Mesendoderm (in vitro differentiated cells): ENCODE measurements around the gene RHEX.

ENCODE experiments used
- DNase-seq: peaks from one replicate; pipeline ENCODE4 v3.0.0; 2013
- H2AK5ac ChIP-seq: 2 replicates; pipeline ENCODE4 v1.6.1; 2013; ENCODE audit warnings: low read length, inconsistent platforms
- H2BK120ac ChIP-seq: 2 replicates; pipeline ENCODE4 v1.6.1; 2013; ENCODE audit warnings: low read depth, mild to moderate bottlenecking, low read length, moderate library complexity, mixed read lengths
- H2BK15ac ChIP-seq: replicated peaks from 2 replicates; pipeline ENCODE4 v1.6.1; 2013; ENCODE audit warnings: low read depth, mild to moderate bottlenecking, moderate library complexity
- H2BK5ac ChIP-seq: 2 replicates; pipeline ENCODE4 v1.6.1; 2013; ENCODE audit warnings: low read length, inconsistent platforms
- H3K18ac ChIP-seq: 2 replicates; pipeline ENCODE4 v1.6.1; 2013; ENCODE audit warnings: mild to moderate bottlenecking, low read length, mixed read lengths
- H3K23ac ChIP-seq: one replicate; pipeline ENCODE4 v1.6.1; 2013; ENCODE audit warnings: low read length
- H3K27ac ChIP-seq: 2 replicates; pipeline ENCODE4 v1.5.1; 2013; ENCODE audit warnings: low read depth, mild to moderate bottlenecking, inconsistent platforms, low read length, moderate library complexity
- H3K27me3 ChIP-seq: 2 replicates; pipeline ENCODE4 v1.6.1; 2013; ENCODE audit warnings: low read length, control low read depth, mild to moderate bottlenecking, inconsistent platforms; ENCODE audit not compliant: insufficient read depth, poor library complexity
- H3K36me3 ChIP-seq: 2 replicates; pipeline ENCODE4 v1.6.1; 2013; ENCODE audit warnings: low read length, inconsistent platforms; ENCODE audit not compliant: control insufficient read depth, insufficient read depth
- H3K4ac ChIP-seq: one replicate; pipeline ENCODE4 v1.6.1; 2013; ENCODE audit warnings: low read depth, mild to moderate bottlenecking, low read length, moderate library complexity
- H3K4me1 ChIP-seq: 2 replicates; pipeline ENCODE4 v1.6.1; 2013; ENCODE audit warnings: low read depth, low read length, inconsistent platforms; ENCODE audit not compliant: control insufficient read depth
- H3K4me2 ChIP-seq: 2 replicates; pipeline ENCODE4 v1.6.1; 2013; ENCODE audit warnings: low read length
- H3K4me3 ChIP-seq: 2 replicates; pipeline ENCODE4 v1.5.1; 2013; ENCODE audit warnings: mild to moderate bottlenecking, low read length
- H3K56ac ChIP-seq: one replicate; pipeline ENCODE4 v1.6.1; 2013; ENCODE audit warnings: low read length
- H3K79me1 ChIP-seq: 2 replicates; pipeline ENCODE4 v1.6.1; 2013; ENCODE audit warnings: low read length, inconsistent platforms
- H3K79me2 ChIP-seq: 2 replicates; pipeline ENCODE4 v1.6.1; 2013; ENCODE audit warnings: mild to moderate bottlenecking, low read length; ENCODE audit not compliant: control insufficient read depth, insufficient read depth
- H3K9ac ChIP-seq: 2 replicates; pipeline ENCODE4 v1.6.1; 2013; ENCODE audit warnings: low read length, inconsistent platforms
- H4K5ac ChIP-seq: one replicate; pipeline ENCODE4 v1.6.1; 2013; ENCODE audit warnings: low read length
- H4K8ac ChIP-seq: one replicate; pipeline ENCODE4 v1.6.1; 2013; ENCODE audit warnings: low read depth, mild to moderate bottlenecking, control low read depth, low read length, moderate library complexity
- WGBS: extraction: QIAGEN DNeasy Blood & Tissue Kit; methylation state at CpG from one replicate; pipeline ENCODE4 v1.1.7; 2013; ENCODE audit warnings: low lambda C conversion rate, missing lambda C conversion rate; ENCODE audit not compliant: insufficient coverage; ENCODE audit errors: extremely low coverage; 5-methylcytosine and 5-hydroxymethylcytosine counted together

RHEX gene

DNA sequence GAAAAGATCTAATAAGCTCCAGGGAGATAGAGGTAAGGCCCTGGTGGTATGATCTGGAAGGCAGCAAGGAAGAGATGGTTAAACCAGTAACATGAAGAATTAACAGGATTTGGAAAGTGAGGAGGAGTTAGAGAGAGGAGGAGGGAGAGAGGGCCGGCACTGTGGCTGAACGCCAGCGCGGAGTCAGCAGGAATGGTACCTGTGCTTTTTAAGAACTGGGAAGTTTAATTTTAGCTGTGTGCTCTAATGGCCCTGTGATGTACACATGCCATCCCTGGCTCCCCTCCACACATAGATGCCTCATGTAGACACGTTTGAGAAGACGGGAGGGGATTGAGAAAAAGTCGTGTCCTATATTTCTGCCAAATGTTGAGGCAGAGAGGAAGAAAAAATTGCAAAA is 78.1 kb downstream of the RHEX start:
- Histone ChIP-seq H3K79me2 (no peaks in the 10 kb centered on the region), H3K4me2 (no peak overlapping the region), H2BK15ac (no peak overlapping the region), H3K9ac (no peak overlapping the region), H4K5ac (no peak overlapping the region), H2BK5ac (no peak overlapping the region), H3K4me1 (no peaks in the 10 kb centered on the region), H3K4me3 (no peak overlapping the region), H3K18ac (no peak overlapping the region), H3K23ac (no peak overlapping the region), H4K8ac (no peak overlapping the region), H3K27ac (no peak overlapping the region), H2BK120ac (no peak overlapping the region), H2AK5ac (no peak overlapping the region), H3K56ac (no peak overlapping the region), H3K4ac (no peak overlapping the region), H3K27me3 (no peaks in the 10 kb centered on the region), H3K36me3 (no peaks in the 10 kb centered on the region), H3K79me1 (no peaks in the 10 kb centered on the region)
- DNase-seq: no peak
- no CpG with 5 or more reads among the region's 7 CpGs for WGBS

DNA sequence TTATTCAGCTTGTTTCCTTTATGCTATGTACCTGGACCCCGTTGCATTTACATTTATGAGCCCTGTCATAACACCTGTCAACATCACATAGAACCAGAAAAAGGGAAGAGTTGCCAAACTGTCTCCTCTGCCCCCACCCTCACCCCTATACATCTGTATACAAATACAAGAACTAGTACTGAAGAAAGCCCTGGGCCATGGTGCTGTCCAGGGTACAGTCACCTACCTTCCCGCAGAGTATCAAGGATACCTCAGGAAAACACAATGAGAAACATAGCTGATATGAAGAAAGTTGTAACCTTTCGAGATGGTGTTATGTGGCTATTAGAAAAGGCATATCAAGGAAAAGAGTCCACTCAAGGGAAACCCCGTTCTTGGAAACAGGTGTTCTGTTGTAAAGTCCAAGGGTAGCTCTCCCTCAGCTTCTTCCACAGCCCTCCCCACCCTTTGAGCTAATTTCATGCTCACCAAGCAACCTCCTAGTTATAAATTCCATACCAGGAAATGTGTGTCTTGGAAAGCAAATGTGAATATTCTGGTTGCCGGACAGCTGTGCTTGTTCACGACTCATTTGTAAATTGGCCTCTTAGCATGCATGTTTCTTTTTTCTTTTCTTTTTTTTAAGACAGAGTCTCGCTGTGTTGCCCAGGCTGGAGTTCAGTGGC is 80.9 kb downstream of the RHEX start:
- no peaks in the 10 kb centered on the region for H3K4me1 ChIP-seq
- no peak overlapping the region for H2AK5ac ChIP-seq
- no peak for DNase-seq
- H4K5ac ChIP-seq: no peak overlapping the region
- no peak overlapping the region for H3K27ac ChIP-seq
- no peak overlapping the region for H3K9ac ChIP-seq
- H3K4me3 ChIP-seq: no peak overlapping the region
- H3K36me3 ChIP-seq: no peaks in the 10 kb centered on the region
- no peak overlapping the region for H3K18ac ChIP-seq
- H3K79me1 ChIP-seq: no peaks in the 10 kb centered on the region
- H2BK5ac ChIP-seq: no peak overlapping the region
- no peaks in the 10 kb centered on the region for H3K27me3 ChIP-seq
- no peak overlapping the region for H2BK120ac ChIP-seq
- H3K56ac ChIP-seq: no peak overlapping the region
- no peak overlapping the region for H3K23ac ChIP-seq
- H3K79me2 ChIP-seq: no peaks in the 10 kb centered on the region
- H3K4ac ChIP-seq: no peak overlapping the region
- no CpG with 5 or more reads among the region's 7 CpGs for WGBS
- H3K4me2 ChIP-seq: no peak overlapping the region
- no peak overlapping the region for H4K8ac ChIP-seq
- H2BK15ac ChIP-seq: no peak overlapping the region

DNA sequence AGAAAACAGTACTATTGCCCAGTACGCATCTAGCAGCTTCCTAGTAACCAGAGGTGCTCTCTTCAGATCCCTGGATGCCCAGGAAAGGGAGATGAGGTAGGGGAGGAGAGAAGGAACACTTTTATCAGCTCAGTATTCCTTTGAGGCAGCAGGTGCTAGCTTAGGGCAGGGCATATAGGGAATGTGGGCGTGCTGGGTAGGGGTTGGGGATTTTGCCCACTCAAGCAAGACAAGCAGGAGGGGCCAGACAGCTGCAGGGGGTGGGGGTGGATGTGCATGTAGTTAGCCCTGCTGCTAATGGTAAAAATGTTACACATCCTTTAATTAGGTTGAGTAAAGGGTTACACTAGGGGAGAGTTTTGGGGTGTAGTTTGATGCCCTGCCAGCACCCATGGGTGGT is 82.3 kb downstream of the RHEX start:
- H3K23ac ChIP-seq: no peak overlapping the region
- H2BK5ac ChIP-seq: no peak overlapping the region
- no peak overlapping the region for H3K4me2 ChIP-seq
- H3K18ac ChIP-seq: no peak overlapping the region
- no peaks in the 10 kb centered on the region for H3K4me1 ChIP-seq
- H2AK5ac ChIP-seq: no peak overlapping the region
- no peaks in the 10 kb centered on the region for H3K79me2 ChIP-seq
- no peak overlapping the region for H3K9ac ChIP-seq
- H3K4ac ChIP-seq: no peak overlapping the region
- H4K5ac ChIP-seq: no peak overlapping the region
- H2BK15ac ChIP-seq: no peak overlapping the region
- no peaks in the 10 kb centered on the region for H3K27me3 ChIP-seq
- H3K79me1 ChIP-seq: no peaks in the 10 kb centered on the region
- H2BK120ac ChIP-seq: no peak overlapping the region
- no peaks in the 10 kb centered on the region for H3K36me3 ChIP-seq
- no CpG with 5 or more reads among the region's 2 CpGs for WGBS
- no peak overlapping the region for H4K8ac ChIP-seq
- H3K56ac ChIP-seq: no peak overlapping the region
- H3K4me3 ChIP-seq: no peak overlapping the region
- DNase-seq: no peak
- H3K27ac ChIP-seq: no peak overlapping the region

GRCh38 chr1:206136241-206136640 is 83.3 kb downstream of the RHEX start:
- no peak overlapping the region for H2BK15ac ChIP-seq
- H3K4me3 ChIP-seq: no peak overlapping the region
- WGBS: 100% methylated on average over 1 of the region's 2 CpGs
- no peaks in the 10 kb centered on the region for H3K27me3 ChIP-seq
- H3K4me1 ChIP-seq: no peaks in the 10 kb centered on the region
- H3K4me2 ChIP-seq: no peak overlapping the region
- no peak overlapping the region for H2AK5ac ChIP-seq
- no peak overlapping the region for H3K27ac ChIP-seq
- no peak overlapping the region for H3K9ac ChIP-seq
- no peaks in the 10 kb centered on the region for H3K79me1 ChIP-seq
- no peak overlapping the region for H2BK5ac ChIP-seq
- no peak overlapping the region for H3K18ac ChIP-seq
- H3K56ac ChIP-seq: no peak overlapping the region
- no peaks in the 10 kb centered on the region for H3K36me3 ChIP-seq
- no peak overlapping the region for H2BK120ac ChIP-seq
- H4K8ac ChIP-seq: no peak overlapping the region
- H3K4ac ChIP-seq: no peak overlapping the region
- no peak overlapping the region for H4K5ac ChIP-seq
- no peaks in the 10 kb centered on the region for H3K79me2 ChIP-seq
- no peak for DNase-seq
- no peak overlapping the region for H3K23ac ChIP-seq

- H4K5ac ChIP-seq: no peak overlapping the region
- no peak overlapping the region for H3K18ac ChIP-seq
- no CpG with 5 or more reads among the region's 3 CpGs for WGBS
- no peak overlapping the region for H2AK5ac ChIP-seq
- no peak overlapping the region for H3K4me2 ChIP-seq
- no peaks in the 10 kb centered on the region for H3K79me2 ChIP-seq
- H2BK15ac ChIP-seq: no peak overlapping the region
- H3K23ac ChIP-seq: peak overlapping the region; percentile 60
- H3K27ac ChIP-seq: no peak overlapping the region
- H3K9ac ChIP-seq: no peak overlapping the region
- no peaks in the 10 kb centered on the region for H3K79me1 ChIP-seq
- H2BK120ac ChIP-seq: no peak overlapping the region
- no peak overlapping the region for H3K4ac ChIP-seq
- H3K56ac ChIP-seq: no peak overlapping the region
- H2BK5ac ChIP-seq: no peak overlapping the region
- H3K4me1 ChIP-seq: no peaks in the 10 kb centered on the region
- H3K36me3 ChIP-seq: no peaks in the 10 kb centered on the region
- H3K4me3 ChIP-seq: no peak overlapping the region
- DNase-seq: no peak
- H4K8ac ChIP-seq: no peak overlapping the region
- H3K27me3 ChIP-seq: no peaks in the 10 kb centered on the region
Measured at GRCh38 chr1:206142011-206142410, 89.0 kb downstream of the RHEX start.

DNA sequence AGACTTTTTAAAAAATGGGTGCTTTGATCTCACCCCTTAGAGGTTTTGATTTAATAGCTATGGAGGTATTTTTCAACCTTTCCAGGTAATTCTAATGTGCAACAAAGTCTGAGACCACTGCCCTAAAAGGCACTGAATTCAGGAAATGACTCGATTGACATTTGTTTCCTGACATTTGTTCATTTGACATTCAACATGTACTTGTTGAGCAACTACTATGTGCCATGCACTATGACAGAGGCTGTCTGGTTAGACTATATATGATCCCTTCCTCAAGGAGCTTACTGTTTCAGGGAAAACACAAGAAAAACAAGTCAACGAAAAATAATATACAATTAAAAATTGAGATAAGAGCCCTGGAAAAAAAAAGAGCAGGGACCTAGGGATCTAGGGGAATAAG is 89.8 kb downstream of the RHEX start:
- Histone ChIP-seq H3K4me3 (no peak overlapping the region), H2BK15ac (no peak overlapping the region), H2BK120ac (no peak overlapping the region), H3K56ac (no peak overlapping the region), H4K5ac (no peak overlapping the region), H4K8ac (no peak overlapping the region), H2AK5ac (no peak overlapping the region), H3K27ac (no peak overlapping the region), H3K79me1 (no peaks in the 10 kb centered on the region), H3K23ac (no peak overlapping the region), H3K4ac (no peak overlapping the region), H3K4me2 (no peak overlapping the region), H2BK5ac (no peak overlapping the region), H3K36me3 (no peaks in the 10 kb centered on the region), H3K4me1 (no peaks in the 10 kb centered on the region), H3K27me3 (no peaks in the 10 kb centered on the region), H3K79me2 (no peaks in the 10 kb centered on the region), H3K9ac (no peak overlapping the region), H3K18ac (no peak overlapping the region)
- no peak for DNase-seq
- WGBS: no CpG with 5 or more reads among the region's 2 CpGs
